HG03135 (cell line): ENCODE data around the gene RHOJ.
"Not testable (repeated sequence)": the region's sequence is repeated elsewhere in the genome, so short reads cannot be mapped to it uniquely, and the experiment has no call there.

Source experiments
- ATAC-seq: cut with Tn5 transposase; IDR thresholded peaks from one replicate; pipeline ENCODE4 v1.9.1; 2021; ENCODE audit warnings: mild to moderate bottlenecking, moderate library complexity; ENCODE audit not compliant: unreplicated experiment

RHOJ gene

DNA sequence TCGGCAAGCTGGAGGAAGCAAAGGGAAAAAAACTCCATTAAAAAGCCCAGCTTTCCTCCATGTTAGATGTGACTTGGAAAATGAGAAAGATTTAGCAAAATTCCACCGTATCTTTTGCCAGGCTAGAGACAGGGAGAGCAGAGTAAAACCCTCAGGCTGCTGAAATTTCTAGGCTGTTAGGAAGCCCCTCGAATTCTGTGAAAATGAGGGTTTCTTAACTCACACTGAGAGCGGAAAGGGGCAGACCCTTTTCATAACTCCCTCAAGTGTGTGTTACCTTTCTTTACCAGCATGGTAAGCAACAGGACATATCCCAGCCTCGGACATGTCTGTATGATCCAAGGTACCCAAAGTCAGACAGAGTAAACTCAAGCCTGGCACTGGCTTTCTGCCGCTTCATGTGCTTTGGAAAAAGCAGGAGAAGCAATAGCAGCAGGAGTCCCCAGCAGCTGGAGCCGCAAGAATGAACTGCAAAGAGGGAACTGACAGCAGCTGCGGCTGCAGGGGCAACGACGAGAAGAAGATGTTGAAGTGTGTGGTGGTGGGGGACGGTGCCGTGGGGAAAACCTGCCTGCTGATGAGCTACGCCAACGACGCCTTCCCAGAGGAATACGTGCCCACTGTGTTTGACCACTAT lies at the start of gene RHOJ:
Gene RHOJ, plus strand, starts transcription at position 37 of the 637 bp plus-strand sequence. Its CDS starts 427 bp downstream, at position 464.
- no peak for ATAC-seq

DNA sequence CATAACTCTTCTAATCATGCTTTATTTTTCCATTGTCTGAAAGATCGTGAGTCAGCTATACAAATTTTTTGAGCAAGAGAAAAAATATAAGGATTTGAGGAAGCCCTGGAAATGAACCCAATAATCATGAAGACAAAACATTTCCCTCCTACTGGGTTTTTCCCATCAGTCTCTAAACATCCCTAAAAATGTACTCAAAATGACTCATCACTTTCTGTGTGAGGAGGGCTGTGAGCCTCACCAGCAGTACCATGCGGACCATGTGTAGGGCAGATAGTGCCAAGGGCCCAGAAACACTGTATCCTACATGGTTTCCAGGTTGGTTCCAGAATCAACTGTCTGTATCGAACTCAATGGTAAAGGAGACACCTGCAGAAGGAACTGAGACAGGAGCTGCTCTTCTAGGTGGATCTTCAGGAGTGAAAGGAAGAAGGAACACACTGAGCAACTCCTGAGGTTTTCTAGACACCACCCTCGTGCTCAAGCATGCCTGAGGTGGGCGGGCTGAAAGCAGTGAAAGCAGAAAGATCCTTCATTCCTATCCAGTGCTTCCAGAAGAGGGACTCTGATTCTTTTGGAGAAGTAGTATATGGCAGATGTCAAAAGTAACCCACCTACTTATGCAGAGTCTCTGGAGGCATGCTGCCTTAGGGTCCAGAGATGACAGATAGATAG lies 48.6 kb upstream of the RHOJ start:
- no peak for ATAC-seq

DNA sequence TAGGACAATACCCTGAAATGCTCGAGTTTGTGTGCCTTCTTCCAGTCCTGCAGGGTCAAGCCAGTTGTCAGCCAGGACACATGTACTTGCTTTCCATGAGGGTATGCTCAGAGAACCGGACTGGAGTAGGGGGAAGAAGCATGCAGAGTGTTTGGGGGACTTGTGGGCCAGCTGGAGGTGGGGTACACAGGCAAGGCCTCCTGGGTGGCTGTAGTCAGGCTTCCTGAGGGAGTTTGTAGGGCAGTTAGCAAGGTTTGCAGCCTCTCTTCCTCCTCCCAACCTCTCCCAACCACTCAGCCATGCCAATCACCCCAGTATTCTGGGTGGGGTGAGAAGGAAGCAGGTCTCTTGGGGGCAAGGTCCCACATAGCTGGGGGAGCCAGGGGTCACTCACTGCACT lies 47.0 kb upstream of the RHOJ start:
- ATAC-seq, result no peak

DNA sequence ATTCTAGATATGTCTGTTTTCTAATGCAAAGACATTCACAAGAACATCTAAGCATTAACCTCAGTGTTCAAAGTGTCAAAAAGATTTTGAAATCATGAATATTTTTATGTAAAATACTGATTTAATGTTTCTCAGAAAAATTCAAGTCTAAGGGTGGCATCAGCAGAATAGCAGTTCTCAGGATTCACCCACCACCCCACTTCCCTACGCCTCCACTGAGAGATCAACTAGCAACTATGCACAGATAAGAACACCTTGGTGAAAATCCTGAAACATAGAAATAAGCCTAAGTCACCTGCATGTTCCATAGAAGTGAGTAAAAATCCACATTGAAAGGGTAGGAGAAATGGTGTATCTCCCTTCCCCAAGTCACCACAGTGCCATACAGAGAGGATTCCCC lies 40.9 kb upstream of the RHOJ start:
- ATAC-seq, result no peak

DNA sequence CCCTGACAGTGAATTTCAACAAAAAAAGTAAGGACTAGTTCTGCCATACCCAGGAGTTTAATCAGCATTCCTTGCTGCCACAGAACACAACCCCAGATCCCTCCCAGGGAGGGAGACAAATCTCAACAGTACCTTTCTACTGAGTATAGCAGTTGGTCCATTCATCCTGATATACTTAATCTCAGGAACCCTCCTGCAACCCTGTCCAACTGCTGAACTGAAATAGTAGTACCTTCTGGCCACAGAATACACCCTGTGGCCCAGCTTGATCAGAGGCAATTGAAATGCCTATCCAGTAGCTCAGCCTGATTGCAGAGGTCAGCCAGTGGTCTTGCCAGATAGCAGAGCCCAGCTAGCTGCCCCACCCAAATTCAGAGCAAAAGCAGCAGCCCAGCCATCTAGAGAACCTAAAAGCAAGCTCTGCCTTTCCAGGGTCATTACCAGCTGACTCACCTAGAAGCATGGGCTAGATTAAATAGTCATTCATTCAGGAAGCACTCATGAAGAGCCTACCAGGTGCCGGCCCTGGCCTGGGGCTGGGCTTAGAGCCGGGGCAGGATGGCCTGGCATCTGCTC lies 40.0 kb upstream of the RHOJ start:
- no peak for ATAC-seq

- ATAC-seq, result not testable (repeated sequence)
These were observed 39.0 kb upstream of the RHOJ start for GRCh38 chr14:63165267-63165666.

DNA sequence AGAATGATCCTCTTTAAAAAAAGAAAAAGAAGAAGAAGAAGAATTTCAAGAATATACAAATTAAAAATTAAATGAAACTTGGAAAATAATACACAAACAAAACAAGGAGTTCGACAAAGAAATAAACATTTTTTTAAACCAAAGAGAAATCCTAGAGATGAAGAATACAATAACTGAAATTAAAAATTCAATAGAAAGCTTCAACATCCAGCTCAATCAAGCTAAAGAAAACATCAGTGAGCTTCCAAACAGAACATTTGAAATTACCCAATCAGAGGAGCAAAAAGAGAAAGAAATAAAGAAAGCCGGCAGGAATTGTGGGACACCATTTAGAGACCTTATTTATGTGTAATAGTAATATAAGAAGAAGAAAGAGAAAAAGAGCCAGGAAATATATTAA lies 37.2 kb upstream of the RHOJ start:
- ATAC-seq, result no peak

GRCh38 chr14:63174760-63175191 lies 29.5 kb upstream of the RHOJ start:
- ATAC-seq, result no peak

GRCh38 chr14:63175531-63175930 lies 28.7 kb upstream of the RHOJ start:
- ATAC-seq, result no peak

GRCh38 chr14:63178912-63179311 lies 25.3 kb upstream of the RHOJ start:
- no peak for ATAC-seq

- ATAC-seq, result no peak
These were observed 24.9 kb upstream of the RHOJ start for GRCh38 chr14:63179383-63179782.

GRCh38 chr14:63180011-63180410 lies 24.2 kb upstream of the RHOJ start:
- ATAC-seq, result no peak

- no peak for ATAC-seq
These were observed 21.3 kb upstream of the RHOJ start for GRCh38 chr14:63182968-63183367.

GRCh38 chr14:63186453-63186852 lies 17.8 kb upstream of the RHOJ start:
- ATAC-seq, result no peak

- ATAC-seq, result no peak
These were observed 13.0 kb upstream of the RHOJ start for GRCh38 chr14:63191211-63191610.

DNA sequence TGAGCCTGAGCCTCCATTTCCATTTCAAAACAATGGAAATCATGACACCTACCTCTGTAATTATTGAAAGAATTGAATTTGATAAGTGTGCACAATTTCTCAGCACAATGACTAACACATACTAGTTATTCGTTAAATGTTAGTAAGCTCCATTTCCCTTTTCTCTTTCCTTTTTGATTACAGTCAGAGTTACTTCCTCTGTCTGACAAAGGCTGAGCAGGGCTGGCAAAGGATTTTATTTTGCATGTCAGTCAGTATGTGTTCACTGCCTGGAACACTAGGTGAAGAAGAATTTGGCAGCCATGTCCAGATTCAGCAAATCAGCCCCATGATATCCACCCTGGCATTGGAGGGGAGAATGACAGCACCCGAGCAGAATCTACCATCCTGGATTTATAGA lies 12.2 kb upstream of the RHOJ start:
- no peak for ATAC-seq

- no peak for ATAC-seq
These were observed 11.0 kb upstream of the RHOJ start for GRCh38 chr14:63193236-63193635.

- ATAC-seq, result no peak
These were observed 4.1 kb upstream of the RHOJ start for GRCh38 chr14:63200035-63200740.

DNA sequence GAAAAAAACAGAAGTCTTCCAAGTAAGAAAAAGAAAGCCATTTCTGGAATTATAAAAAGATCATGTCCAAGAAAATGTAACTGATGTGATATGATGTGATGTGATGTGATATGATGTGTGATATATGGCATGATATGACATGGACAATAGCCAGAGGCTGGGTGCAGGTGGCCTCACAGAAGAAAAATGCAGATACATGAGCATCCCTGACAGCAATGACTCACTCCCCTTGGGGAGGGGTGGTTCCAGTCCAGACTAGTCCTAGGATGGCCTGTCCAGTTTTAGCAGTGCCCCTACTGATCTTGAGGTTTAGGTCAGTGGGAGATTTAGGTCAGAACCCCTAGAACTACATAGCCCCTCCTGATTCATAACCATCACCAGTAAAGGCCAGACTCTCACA lies 3.5 kb upstream of the RHOJ start:
- ATAC-seq, result no peak

- no peak for ATAC-seq
These were observed 1.2 kb upstream of the RHOJ start for GRCh38 chr14:63203015-63203414.

DNA sequence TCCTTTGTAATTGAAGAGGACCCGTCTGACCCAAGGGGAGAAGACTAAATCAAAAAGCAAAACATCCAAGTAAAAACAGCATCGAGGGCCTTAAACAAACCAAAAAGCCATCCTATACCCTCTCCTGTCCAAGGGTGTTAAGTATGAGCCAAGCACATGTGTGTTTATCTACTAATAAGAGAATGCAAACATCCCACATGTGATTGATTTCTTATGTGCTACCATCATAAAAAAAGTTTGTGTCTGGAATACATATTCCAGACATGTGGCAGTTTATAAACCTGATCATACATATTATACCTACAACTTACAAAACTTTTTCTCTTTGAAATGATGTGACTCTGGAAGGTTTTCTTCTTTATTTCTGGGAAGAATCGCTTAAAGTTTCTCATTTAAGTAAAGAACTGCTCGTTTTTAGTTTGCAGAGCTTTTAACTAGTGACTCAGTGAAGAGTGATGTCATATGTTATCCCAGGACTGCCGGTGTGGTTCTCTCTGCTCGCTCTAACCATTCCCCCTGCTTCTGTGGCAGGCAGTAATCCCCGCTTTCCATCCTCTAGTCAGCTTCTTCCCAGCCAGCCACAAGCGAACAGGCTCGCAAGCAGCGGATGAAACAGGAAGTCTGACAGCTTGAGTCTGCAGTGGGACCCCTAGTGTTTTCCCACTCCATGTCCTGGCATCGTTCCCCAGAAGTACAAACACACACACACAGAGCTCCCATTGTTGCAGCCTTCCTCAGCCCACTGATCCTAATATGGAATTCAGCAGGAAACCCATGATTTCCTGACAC lies 431 bp upstream of the RHOJ start:
- ATAC-seq, result no peak
